SKM-1 (cell line): ENCODE data around the gene IZUMO4.

ENCODE experiments used
- DNase-seq: peaks from one replicate; lab custom pipeline; 2025; ENCODE audit not compliant: unreplicated experiment; lab: John Stamatoyannopoulos, UW

The IZUMO4 gene

GRCh38 chr19:2096480-2097202 lies at the start of gene IZUMO4:
TSS of gene IZUMO4 (plus strand) at chr19:2096915. CDS start at chr19:2096946, 31 bp downstream.
- DNase-seq, result peak; percentile 61

DNA sequence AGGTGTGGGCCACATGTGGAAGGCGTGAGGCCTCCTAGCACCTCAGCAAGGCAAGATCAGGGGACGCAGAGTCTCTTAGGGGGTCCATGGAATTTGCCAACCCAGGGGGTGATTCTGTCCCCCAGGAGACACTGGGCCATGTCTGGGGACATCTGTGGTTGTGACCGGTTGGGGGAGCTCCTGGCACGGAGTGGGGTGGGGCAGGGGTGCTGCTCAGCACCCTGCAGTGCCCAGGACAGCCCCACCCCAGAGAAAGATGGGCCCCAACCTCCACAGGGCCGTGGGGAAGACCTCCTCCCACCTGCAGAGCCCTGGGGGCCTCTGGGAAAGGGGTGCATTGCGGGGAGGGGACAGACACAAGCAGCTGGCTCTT lies 49.7 kb upstream of the IZUMO4 start:
- no peak for DNase-seq

DNA sequence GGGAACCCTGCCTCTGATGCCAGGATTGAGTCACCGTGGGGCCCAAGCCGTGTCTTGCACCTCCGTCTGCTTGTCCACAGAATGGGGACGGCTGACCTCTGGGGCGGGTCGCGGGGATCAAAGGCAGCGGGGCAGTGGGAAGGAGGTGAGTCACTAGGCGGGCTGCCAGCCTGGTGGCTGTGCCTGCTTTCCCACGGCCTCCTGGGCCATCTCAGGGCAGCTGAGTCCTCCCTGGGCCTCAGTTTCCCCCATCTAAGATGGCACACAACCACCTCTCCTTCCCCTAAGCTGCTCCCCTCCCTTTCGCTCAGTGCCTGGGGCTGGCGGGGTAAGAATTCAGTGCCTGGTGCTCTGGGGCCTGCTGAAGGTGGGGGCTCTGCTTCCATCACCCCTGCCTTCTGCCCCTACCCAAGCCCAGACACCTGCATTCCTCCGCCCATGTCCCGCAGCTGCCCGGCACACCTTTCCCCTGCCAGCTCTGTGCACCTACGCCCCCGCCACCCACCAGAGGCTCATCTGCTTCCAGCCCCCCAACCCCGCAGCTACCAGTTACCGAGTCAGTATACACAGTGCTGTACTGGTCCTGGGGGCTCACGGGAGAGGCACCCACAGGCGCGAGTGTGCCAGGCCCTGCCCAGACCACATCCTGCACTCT lies 49.1 kb upstream of the IZUMO4 start:
- no peak for DNase-seq

DNA sequence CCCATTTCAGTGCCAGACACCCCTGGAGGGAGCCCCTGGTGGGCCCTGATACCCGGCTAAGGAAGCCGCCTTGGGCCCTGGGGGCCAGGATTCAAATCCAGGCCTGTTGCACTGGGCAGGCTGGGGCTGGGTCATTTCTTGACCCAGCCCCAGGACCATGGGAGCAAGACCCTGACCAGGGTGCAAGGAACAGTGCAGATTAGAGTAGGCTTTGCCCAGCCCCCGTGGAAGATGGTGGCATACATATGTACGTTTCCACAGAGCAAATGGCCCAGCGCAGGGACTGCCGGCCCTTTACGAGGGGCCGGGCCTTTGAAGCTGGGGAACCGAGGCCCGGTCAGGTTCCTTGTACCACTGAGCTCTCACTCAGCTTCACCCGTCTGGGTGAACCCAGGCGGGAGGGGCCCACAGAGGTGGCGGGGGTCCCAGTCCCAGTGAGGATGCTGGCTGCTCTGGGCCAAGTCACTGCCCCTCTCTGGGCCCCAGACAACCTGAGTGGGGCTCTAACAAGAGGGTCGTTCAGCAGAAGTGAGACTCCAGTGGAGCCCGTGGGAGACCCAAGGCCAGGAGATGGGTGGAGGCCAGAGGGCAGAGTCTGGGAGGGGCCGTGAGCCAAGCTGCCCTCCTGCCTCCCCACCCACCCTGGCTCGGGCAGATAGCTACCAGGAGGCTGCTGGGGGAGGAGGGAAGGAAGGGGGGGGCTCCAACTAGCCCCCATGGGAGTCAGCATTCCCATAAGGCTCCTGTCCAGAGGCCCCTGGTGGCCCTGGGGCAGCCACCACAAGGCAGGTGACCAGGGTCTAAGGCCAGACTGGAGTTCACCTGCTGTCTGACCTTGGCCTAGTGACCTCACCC lies 48.4 kb upstream of the IZUMO4 start:
- DNase-seq, result no peak

DNA sequence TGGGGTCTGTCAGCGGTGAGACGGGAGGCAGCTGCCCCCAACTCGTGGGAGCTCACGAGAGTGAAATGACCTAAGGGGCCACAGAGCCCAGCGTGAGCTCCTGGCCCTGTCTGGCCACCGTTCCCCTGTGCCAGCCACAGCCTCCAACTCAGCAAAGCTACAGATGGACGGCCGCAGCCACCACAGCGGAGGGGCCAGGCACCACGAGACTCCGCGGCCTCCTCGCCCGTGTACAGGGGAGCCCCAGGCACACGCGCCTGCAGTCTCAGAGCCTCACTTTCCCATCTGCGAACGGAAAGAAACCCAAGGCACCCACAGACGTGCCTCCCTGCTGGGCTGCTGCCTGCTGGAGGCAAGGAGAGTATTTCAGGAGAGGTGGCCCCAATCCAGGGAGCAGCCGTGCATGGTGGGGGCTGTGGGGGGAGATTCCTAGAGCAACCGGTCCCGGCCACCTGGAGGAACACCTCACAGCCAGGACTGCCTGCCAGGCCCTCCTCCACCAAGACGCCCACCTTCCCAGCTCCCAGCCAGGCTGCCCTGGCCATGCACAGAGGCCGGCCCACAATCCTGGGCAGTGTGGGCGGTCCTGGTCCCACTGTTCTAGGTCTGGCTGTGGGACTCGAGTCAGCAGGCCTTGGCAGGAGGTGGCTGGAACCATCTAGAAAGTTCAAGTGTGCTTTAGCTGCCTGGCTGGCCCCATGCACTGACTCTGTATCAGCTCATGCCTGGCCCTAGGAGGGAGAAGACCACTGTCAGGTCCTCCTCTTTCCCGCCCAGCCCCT lies 47.6 kb upstream of the IZUMO4 start:
- no peak for DNase-seq

- DNase-seq, result peak; percentile 48
Observed at GRCh38 chr19:2049741-2050348, 46.9 kb upstream of the IZUMO4 start.

DNA sequence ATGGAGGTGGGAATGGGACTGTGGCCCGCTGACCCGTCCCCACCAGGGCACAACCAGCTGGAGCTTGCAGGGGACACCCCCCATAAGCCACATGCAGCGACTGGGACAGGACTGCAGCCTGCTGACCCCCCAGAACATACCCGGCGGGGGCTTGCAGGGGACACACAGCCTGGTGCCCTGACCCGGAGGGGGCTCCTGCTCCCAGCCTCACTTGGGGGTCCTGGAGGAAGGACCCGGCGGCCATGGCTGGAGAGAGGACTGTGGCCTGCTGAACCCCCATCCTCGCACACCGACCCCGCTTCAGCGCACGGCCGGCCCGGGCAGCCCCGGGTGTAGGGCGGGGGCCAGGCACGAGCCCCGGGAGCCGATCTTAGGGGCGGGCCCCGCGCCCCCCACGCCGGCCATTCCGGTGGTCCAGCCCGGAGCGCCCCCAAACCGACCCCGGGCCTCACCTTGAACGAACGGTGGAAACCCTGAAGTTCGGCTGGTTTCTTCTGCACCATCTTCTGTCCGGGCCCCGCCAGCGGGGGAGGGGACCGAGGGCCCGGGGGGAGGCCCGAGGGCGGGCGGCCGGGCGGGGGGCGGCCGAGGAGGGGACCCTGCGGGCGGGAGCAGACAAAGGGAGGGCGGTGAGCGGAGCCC lies 46.2 kb upstream of the IZUMO4 start:
- DNase-seq, result no peak

GRCh38 chr19:2050991-2051772 lies 45.5 kb upstream of the IZUMO4 start, which contains the start of gene MKNK2:
TSS of gene MKNK2 (minus strand) at chr19:2051244. CDS start at chr19:2050851, 393 bp downstream.
- DNase-seq, result peak; percentile 36

DNA sequence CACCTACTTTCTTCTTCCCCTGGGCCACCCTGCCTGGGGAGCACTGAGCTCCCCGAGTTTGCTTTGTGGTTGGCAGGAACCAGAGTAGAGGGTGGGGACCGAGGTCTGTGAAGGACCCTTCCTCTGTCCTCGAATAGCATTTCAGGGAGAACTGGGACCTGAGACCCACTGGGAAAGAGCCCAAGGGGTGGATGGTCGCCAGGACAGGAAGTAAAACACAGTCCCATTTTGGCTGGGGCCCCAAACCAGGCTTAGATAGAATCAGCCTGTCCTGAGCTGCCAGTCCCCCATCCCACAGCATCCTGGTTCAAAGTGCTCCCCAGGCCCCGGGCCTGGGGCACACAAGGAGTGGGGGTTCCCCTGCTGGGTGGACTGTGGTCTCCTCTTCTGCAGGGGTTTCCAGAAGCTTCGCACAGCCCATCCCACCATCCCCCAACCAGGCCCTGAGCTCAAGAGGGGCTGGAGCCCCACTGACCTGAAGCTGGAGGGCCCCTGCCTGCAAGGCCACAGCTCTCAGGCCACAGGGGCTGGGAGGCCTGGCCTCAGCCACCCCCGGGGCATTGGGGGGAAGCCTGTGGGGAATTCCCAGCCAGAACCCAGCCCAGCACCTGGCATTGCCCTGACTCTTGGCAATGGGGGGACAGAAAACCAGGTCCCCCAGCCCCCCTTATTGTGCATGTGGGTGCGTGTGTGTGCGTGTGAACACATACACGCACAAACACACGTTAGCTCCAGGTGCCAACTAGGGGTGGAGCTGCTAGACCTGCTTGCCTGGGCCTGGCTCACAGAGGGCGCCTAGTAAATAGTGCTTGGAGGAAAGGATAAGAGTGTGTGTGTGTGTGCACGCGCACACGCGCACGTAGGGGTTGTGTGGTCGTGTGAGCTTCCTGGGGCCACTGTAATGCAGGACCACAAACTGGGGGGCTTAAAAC lies 44.7 kb upstream of the IZUMO4 start:
- DNase-seq, result no peak

DNA sequence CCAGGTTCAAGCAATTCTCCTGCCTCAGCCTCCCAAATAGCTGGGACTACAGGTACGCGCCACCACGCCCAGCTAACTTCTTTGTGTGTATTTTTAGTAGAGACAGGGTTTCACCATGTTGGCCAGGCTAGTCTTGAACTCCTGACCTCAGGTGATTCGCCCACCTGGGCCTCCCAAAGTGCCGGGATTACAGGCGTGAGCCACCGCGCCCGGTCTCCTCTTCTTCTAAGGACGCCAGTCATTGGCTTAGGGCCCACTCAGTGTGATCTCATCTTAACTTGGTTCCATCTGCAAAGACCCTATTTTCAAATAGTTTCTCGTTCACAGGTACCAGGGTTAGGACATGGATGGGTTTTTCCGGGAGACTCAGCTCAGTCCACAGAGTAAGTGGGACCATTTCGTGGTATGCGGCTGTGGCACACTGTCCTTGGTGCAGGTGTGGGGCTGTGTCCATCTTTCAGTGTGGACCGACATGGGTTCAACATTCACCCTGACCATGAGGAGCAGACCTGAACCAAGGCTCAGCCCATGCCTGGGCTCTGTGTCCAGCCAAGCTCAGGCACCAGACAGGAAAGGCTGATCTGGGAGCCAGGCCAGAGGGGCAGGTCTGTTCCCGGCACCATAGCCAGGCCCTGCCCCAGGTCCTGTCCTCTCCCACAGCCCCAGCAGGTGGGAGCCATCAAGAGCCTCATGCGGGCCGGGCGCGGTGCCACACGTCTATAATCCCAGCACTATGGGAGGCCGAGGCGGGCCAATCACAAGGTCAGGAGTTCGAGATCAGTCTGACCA lies 42.9 kb upstream of the IZUMO4 start:
- DNase-seq, result no peak

GRCh38 chr19:2054763-2055162 lies 42.0 kb upstream of the IZUMO4 start:
- no peak for DNase-seq

GRCh38 chr19:2055931-2056836 lies 40.5 kb upstream of the IZUMO4 start:
- DNase-seq, result no peak

GRCh38 chr19:2056837-2057192 lies 39.9 kb upstream of the IZUMO4 start:
- no peak for DNase-seq

GRCh38 chr19:2057484-2058469 lies 38.9 kb upstream of the IZUMO4 start:
- DNase-seq, result no peak
